Activated CD8-positive, alpha-beta memory T cell treated with anti-CD3 and anti-CD28 coated beads for 4 hours (primary cell): ENCODE measurements around the gene AIMP2.
A peak's percentile ranks its signal among the peaks of the same experiment; 100 is the strongest.
"Not testable (repeated sequence)": the region's sequence is repeated elsewhere in the genome, so short reads cannot be mapped to it uniquely, and the experiment has no call there.

Experiments
- DNase-seq, 2 donors: peaks; one replicate each; pipeline ENCODE4 v3.0.0-alpha.2; 2020; ENCODE audit warnings: low read depth in 2 of 2

Gene AIMP2

DNA sequence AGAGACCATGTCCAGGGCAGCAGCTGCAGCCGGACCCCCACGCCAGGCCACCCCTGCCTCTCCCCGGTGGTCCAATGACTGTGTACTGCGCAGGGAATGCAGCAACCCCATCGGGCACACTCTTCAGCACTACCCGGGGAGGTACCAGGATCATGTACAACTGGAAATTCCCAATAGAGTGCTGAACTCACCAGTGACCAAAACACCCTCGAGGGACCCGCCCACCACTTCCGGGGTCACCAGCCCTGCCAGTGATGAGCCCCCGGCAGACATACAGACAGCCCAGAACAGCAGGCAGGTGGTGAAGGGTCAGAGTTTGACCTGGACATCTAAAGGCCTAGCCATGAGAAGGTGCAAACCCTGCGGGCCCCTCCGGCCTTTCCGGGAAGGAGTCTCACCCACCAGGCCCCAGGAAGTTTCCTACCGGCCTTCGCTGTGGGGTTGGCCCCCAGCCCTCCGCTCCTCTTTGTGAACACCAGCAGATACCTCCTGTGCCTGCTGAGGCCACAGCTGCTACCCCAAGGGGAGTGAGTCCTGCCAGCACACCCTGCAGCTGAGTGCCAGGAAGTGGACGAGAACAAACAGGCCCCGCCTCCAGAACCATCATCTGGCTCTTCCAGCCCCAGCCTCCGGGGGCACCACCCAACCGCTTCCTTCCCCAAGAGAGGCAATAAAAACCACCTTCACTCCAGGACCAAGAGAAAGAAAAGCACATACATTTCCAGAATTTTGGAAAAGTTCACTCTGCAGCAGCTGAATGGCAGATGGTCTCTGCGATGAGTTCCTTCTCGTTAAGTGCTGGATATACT, 17.1 kb downstream of the AIMP2 start:
- DNase-seq, result peak; percentile 31

DNA sequence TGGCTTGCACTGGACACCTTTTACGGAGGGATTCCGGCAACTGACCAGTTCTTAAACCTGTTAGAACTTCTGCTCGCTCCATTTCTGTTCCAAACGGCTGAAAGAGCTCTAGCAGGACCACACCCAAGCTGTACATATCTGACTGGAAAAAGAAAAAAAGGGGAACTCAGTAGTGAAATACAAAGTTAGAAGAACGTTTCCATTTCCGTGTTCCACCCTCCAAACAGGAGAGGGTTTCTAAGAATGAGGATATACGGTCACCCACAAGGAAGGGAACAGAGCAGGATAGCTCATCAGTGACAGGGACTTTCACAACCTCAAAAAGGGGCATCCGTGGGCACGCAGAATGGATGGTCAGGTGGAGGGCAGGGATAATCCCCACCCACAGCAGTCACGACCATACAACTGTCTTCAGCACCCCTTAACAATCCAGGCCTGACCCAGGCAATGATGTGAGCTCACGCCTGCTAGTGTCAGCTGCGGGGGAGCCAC, 17.8 kb downstream of the AIMP2 start:
- no peak for DNase-seq

DNA sequence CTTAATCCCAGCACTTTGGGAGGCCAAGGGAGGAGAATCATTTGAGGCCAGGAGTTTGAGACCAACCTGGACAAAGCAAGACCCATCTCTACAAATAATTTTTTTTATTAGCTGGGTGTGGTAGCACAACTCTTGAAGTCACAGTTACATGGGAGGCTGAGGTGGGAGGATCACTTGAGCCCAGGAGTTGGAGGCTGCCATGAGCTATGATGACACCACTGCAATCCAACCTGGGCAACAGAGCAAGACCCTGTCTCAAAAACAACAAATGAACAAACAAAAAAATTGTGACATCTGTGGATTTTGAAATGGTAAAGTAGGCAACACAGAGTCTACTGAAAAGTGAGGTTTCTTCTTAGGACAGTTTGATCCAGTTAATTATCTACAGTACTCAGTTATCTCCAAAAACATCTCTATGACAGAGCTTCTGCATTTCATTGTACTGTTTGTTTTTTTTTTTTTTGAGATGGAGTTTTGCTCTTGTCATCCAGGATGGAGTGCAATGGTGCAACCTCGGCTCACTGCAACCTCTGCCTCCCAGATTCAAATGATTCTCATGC, 18.8 kb downstream of the AIMP2 start:
- no peak for DNase-seq

DNA sequence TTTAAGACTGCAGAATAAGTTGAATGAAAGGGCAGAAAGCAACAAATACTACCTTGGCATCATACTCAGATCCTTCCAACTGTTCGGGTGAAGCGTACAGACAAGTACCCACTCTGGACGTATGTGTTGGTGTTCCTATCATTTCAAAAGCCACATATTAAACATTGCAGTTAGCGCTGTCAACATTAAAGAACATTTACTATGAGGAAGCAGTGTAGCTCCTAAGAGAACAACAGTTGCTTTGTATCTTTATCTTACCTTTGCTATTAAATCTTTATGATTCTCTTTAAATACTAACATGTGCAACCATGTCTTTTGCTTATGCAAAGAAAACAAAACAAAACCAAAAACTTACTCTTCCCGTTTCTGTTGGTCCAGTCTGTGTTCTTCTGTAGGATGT, 19.5 kb downstream of the AIMP2 start:
- no peak for DNase-seq

DNA sequence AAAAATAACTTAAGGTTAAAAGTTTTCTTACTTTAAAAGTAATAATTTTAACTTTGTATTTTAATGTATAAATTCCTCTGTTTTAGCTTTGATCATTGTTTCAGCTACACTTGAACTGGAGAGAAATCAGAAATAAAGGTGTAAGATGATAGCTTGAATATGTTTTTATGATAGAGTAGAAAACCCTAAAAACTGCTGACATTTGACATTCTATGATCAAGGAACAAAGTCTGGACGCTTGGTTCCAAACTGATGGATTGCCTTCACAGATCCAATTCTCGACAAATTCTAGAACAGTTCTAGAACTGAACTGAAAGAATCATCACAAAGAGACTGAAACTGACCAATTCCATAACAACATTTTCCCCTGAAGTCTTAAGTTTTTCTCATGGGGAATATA, 21.9 kb downstream of the AIMP2 start, which contains the start of gene ANKRD61:
Gene ANKRD61 (plus strand): TSS at position 389 of the 400 bp plus-strand sequence. CDS start 0 bp downstream, at position 389.
- no peak for DNase-seq

DNA sequence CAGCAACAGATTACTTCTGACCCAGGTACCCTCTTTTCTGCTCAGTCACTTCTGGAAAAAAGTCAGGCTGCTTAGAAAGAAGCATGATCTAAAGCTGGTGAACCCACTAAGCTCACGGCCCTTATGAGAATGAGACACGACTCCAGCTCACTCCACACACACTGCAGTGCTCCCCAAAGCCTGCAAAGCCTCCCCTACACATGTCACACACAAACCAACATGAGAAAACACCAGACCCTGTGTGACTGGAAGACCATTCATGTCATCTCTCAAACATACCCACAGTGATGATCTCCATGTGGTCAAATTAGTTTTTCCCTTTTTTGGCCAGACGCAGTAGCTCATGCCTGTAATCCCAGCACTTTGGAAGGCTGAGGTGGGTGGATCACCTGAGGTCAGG, 22.5 kb downstream of the AIMP2 start:
- no peak for DNase-seq

DNA sequence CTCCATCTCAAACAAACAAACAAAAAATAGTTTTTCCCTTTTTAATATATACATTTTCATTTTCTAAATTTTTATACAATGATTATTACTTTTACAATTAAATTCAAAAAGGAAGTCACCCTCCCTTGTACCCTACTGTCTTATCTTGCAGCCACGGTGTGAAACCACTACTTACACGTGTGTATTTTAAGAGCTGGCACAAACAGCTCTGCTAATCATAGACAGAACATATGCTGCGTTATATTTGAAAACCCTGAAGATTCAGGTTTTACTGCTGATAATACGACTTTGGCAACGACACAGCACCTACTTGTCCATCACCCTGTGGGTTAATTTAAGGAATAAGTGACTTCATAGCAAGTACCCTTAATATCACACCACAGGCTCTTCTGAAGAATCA, 23.1 kb downstream of the AIMP2 start:
- no peak for DNase-seq

DNA sequence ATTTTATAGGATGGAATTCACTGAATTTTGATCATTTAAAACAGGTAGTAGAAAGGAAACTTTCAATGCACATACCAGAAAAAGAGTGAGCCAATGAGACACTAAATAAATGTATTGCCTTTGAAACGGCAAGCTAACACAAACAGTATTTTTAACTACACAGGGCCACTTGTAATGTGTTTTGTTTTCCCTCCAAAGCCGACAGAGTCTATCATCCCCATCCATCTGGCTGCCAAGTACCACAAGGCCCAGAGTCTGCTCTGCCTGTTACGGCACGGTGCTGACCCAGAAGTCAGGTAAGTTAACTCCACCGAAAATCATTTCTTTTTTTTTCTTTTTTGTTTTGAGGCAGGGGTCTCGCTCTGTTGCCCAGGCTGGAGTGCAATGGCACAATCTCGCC, 23.6 kb downstream of the AIMP2 start:
- DNase-seq, result no peak

DNA sequence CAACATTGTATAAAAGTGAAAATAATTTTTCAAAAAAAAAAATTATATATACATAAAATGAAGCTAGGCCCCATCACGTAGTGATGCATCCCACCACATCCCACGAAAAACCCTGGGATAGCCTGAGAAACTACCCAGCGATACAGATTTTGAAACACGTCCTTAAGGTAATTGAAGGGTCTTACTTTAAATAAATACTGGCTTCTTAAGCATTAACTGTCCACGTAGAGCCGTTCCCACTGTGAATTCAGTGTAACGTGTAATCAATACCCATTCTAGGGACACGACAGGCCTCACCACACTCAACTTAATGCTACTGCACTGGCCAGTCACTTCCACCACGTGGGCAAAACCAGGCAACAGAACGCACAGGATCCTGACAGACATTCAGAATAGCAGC, 26.1 kb downstream of the AIMP2 start:
- no peak for DNase-seq

DNA sequence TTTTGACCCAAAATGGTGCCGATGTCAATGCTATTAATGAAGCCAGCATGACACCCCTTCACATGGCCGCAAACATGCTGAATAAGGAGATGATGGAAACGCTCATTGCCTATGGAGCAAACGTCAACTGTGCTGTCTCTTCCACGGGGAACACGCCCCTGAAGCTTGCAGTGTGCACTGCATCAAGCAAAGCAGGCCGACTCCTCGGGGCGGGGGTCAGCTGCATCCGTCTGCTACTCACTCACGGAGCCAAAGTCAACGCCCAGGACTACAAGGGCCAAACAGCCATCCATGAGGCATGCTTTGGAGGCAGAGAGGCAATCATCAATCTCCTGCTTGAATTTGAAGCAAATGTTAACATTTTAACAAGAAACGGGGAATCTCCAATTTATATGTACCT, 26.6 kb downstream of the AIMP2 start:
- DNase-seq, result no peak

DNA sequence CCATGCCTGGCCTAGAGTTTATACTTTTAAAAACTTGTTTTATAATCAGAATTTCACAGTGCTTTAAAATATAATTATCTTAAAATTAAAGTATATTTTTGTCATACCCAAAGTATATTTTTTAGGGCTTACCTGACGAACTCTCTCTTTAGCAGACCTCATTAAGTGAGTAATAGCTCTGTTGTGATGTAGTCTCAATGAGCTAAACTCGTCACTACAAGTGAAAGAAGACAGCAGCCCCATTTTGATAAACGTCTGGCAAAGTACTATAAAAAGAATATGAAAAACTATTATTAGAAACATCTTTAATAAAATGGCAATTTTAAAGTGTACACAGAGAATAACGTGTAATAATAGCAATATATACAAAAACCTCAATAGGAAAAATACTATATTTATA, 40.7 kb downstream of the AIMP2 start:
- DNase-seq, result no peak

DNA sequence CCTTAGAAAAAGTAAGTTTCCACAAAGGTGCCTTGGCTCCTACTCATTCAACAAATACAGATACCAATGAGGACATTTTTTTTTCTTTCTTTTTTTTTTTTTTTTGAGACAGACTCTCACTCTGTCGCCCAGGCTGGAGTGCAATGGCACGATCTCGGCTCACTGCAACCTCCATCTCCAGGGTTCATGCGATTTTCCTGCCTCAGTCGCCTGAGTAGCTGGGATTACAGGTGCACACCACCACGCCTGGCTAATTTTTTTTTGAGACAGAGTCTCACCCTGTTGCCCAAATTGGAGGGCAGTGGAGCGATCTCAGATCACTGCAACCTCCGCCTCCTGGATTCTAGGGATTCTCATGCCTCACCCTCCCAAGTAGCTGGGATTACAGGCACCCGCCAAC, 42.1 kb downstream of the AIMP2 start:
- DNase-seq, result not testable (repeated sequence)

DNA sequence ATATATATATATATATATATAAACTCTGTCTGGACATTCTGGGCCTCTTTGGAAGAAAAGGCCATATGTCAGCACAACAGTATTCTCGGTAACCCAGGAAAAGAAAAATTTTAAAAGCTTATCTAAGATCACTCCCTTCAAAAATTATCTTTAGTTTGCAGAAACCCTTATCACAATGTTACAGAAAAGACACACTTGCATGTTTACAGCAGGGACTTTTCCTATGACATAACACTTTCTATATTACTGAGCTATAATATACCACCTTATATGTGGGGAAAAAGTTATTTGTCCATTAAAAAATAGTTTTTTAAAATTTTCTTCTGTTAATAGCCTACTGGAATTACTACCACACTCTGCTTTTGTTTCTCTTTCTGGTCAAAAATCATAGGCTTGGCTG, 47.5 kb downstream of the AIMP2 start:
- no peak for DNase-seq

DNA sequence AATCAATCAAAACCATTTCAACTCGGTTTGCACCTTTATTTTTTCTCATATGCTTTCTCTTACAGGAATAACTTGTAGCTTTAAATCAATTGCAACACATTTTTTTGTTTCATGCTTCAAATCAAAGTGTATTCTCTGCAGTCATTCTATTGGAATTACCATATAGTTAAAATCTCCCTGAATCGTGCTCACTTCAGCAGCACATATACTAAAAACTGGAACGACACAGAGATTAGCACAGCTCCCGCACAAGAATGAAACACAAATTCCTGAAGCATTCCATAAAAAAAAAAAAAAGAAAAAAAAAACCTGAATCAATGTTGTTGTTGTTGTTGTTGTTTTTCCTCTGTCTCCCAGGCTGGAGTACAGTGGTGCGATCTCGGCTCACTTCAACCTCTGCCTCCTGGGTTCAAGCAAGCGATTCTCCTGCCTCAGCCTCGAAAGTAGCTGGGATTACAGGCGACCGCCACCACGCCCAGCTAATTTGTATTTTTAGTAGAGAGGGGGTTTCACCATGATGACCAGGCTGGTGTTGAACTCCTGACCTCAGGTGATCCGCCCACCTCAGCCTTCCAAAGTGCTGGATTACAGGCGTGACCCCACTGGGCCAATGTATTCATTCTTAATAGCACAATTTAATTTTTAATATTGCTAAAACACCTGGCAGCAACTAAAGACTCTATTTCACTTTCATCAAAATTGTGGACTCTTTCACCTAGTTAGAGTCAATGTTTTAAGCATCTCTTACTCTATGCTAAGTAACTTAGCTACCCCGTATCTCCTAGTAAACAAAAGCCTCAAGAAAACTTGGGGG, 48.5 kb downstream of the AIMP2 start:
- no peak for DNase-seq

DNA sequence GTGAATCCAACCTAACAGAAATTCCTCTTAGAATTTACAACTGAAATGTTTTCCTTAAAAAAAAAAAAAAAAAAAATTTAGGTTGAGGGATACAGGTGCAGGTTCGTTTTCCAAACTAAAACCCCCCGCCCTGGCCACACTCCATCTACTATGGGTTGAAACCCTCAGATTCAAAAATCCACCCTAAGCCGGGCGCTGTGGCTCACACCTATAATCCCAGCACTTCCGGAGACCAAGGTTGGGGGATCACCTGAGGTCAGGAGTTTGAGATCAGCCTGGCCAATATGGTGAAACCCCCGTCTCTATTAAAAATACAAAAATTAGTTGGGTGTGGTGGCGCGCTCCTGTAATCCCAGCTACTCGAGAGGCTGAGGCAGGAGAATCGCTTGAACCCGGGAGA, 50.9 kb downstream of the AIMP2 start:
- DNase-seq, result not testable (repeated sequence)

DNA sequence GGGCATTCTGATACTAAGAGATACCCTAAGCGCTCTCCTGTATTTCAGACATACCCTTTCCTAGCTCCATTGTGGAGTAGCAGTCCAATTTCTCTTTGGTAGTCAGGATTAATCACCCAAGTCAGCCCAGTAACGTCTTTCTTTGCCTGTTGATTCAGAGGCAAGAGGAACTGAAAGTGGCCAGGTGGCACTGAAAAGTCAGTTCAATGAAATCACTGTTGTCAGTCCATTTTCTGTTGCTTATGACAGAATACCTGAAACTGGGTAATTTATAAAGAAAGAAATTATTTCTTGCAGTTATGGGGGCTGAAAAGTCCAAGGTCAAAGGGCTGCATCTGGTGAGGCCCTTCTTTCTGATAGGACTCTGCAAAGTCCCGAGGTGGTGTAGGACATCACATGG, 62.3 kb downstream of the AIMP2 start:
- DNase-seq, result no peak
